OCI-LY3 (cell line): ENCODE results near the gene CLEC16A.

Source experiments
- EZH2phosphoT487 ChIP-seq: fragments of 200-600 bp; shearing (Covaris generic); IDR thresholded peaks from 2 replicates; pipeline ENCODE4 v1.6.1; 2018; ENCODE audit warnings: antibody characterized with exemption, mixed run types, low read depth
- TF ChIP-seq, protein P1 (sequence below): fragments of 200-600, 300-600 bp; sonication (generic); IDR thresholded peaks from 2 replicates; pipeline ENCODE4 v1.5.1; 2014; ENCODE audit warnings: antibody characterized with exemption, low read length, low read depth

DNA sequence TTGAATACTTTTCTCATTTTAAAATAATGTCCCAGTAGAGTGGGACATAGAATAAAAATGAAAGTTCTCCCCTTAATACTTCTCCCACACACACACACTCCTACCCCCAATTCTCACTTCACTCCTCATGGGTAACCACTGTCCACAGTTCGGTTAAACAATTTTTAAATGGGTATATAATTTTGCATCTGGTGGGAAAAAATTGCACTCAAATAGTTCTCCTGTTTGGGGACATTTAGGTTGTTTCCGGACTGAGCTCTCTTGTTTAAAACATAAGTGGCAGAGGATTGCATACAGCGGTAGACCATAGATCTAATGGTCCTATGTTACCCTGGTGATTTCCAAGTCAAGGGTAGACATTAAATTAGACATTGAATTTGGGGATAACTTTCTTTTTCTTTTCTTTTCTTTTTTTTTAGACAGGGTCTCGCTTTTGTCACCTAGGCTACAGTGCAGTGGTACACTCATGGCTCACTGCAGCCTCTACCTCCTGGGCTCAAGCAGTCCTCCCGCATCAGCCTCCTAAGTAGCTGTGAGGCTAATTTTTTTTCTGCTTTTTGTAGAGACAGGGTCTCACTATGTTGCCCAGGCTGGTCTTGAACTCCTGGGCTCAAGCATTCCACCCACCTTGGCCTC lies 173.3 kb downstream of the CLEC16A start:
- TF ChIP-seq, protein P1, sequence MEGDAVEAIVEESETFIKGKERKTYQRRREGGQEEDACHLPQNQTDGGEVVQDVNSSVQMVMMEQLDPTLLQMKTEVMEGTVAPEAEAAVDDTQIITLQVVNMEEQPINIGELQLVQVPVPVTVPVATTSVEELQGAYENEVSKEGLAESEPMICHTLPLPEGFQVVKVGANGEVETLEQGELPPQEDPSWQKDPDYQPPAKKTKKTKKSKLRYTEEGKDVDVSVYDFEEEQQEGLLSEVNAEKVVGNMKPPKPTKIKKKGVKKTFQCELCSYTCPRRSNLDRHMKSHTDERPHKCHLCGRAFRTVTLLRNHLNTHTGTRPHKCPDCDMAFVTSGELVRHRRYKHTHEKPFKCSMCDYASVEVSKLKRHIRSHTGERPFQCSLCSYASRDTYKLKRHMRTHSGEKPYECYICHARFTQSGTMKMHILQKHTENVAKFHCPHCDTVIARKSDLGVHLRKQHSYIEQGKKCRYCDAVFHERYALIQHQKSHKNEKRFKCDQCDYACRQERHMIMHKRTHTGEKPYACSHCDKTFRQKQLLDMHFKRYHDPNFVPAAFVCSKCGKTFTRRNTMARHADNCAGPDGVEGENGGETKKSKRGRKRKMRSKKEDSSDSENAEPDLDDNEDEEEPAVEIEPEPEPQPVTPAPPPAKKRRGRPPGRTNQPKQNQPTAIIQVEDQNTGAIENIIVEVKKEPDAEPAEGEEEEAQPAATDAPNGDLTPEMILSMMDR: no peak
- TF ChIP-seq EZH2phosphoT487: no peak
